Activated T-cell treated with anti-CD3 and anti-CD28 coated beads for 24 hours (primary cell): ENCODE data around the gene BPIFB6.

ENCODE experiments used
- DNase-seq: peaks from one replicate; pipeline ENCODE4 v3.0.0-alpha.2; 2020; ENCODE audit warnings: low read depth

Gene BPIFB6

DNA sequence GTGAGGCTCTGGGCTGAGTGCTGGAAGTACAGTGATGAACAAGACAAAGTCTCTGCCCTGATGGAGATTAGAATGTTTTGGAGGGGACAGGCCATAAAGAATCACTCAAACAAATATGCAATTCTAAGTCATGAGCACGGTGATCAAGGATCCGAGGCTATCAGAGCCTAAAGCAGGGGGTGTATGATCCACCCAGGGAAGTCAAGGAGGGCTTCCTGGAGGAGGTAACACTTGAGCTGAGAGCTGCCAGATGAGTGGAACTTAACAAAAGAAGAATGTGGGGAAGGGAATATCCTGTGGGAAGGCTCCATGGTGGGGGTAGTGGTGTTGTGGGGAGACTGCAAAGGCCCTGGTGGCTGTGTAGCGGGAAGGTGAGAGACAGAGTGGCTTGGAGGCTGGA is 60.2 kb downstream of the BPIFB6 start:
- DNase-seq, result no peak

DNA sequence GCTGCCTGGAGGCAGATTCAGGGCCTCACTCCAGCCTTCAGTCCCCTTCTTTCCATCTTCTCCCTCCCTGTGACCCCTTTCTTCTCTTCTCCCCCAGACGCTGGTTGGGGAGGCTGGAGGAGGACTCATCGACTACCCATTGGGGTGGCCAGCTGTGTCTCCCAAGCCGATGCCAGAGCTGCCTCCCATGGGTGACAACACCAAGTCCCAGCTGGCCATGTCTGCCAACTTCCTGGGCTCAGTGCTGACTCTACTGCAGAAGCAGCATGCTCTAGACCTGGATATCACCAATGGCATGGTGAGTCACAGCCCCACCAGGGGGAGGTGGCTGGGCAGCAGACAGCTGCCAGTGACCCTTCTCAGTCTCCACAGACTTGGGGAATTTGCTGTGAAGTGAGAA is 60.9 kb downstream of the BPIFB6 start:
- DNase-seq, result no peak

DNA sequence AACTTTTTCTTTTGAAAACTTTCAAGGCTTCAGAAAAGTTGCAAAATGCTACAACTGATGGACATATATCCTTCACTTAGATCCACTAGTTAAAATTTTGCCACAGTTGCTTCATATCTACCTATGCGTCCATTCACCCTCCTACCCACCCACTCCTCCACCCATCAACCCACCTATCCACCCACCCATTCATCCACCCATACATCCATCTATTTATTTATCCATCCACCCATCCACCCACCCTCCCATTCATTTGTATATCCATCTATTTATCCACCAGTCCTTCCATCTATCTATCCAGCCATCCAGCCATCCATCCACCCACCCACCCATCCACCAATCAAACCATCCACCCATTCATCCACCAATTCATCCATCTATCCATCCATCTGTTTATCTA is 61.6 kb downstream of the BPIFB6 start:
- DNase-seq, result no peak

DNA sequence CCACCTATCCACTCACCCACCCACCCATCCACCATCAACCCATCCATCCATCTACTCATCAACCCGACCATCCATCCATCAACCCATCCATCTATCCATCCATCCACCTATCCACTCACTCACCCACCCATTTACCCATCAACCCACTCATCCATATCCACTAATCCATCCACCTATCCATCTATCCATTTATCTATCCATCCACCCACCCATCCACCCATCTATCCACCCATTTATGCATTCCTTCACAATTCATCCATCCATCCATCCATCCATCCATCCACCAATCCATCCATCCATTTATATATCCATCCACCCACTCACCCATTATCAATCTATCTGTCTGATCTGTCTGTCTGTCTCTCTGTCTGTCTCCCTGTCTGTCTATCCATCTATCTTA is 62.1 kb downstream of the BPIFB6 start:
- no peak for DNase-seq
